DMS53 treated with DMSO at 0.1 percent for 48 hours (cell line): ENCODE data around the gene CD8B.

ENCODE experiments used
- DNase-seq: peaks from one replicate; lab custom pipeline; 2025; ENCODE audit not compliant: unreplicated experiment; lab: John Stamatoyannopoulos, UW

CD8B gene

DNA sequence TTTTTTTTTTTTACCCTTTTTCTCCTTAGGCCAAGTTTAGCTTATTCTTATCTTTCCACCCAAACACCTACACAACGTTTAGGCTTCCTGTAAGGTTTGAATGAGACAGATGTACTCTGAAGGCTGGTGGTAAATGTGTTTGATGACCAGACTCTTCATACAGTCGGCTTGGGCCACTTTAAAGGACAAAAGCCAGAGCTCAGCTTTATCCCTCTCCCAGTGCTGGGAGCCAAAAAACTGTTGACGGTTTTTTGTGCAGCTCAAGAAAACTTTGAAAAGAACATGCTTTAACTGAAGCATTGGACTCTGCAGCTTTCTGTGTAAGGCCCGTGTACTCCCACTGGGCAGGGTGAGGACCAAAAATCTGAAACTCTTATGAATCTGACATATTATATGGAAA, 86.3 kb downstream of the CD8B start:
- no peak for DNase-seq

DNA sequence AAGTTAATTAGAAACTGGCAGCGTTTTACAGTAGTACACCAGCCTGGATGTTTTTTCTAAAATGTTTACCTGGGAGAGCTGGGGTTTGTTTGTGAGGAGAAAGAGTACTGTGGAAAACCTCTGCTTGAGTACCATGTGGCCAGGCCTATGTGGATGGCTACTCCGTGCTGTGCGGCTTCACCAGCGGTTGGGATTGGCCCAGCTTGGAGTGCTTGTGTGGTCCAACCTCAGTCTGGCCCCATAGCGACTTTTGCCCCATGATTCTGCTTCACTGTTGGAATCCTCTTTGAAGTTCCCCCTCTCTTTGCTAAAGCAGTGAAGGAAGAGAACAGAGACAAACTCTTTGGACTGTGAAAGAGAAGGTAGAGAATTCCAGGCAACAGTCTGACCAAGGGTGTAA, 86.8 kb downstream of the CD8B start:
- DNase-seq: no peak

DNA sequence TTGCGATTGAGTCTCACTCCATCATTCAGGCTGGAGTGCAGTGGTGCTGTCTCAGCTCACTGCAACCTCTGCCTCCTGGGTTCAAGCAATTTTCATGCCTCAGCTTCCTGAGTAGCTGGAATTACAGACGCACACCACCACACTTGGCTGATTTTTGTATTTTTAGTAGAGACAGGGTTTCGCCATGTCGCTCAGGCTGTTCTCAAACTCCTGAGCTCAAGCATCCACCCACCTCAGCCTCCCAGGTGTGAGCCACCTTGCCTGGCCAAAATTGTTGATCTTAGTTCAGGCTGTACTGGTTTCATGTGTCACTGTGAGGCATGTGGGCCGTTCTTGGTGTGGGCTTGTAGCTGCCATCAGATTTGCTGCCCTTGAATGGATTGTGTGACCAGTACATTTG, 89.1 kb downstream of the CD8B start:
- no peak for DNase-seq

DNA sequence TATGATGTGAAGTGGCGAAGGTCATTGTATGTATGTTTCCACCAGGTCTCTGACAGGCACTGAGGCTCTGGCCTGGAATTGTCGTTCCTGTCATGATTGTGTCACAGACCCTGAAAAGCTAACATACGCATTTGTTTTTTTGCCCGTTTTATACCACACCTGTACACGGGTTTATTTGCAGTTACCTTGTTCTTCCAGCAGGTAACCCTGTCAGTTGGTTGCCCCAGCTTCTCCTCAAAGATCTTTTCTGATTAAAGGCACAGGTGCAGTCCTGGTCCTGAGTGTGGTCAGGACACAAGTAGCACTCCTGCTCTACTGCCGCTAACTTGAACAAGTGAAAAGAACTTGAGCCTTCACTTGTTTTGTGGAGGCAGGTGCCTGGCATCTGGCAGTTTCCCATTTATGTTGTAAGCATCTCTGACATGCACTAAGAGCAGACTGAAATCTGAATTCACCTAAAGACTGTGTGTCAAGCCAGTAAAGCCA, 90.8 kb downstream of the CD8B start:
- DNase-seq: no peak

DNA sequence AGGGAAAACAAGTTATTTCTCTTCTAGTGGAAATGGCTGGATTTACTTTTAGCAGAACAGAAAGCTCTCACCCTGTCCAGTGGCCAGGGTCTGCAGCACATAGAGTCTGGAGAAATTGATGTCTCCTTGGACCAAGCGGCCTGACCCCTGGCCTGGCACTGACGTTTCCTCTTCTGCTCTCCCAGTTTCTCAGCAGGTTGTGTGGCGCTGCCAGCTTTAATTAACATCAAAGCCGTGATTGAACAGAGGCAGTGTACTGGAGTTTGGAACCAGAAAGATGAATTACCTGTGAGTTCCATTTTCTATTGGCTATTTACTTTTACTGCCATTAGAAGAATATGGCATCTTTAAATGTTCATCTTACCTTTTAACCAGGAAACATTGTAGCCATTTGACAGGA, 91.8 kb downstream of the CD8B start:
- DNase-seq: no peak

DNA sequence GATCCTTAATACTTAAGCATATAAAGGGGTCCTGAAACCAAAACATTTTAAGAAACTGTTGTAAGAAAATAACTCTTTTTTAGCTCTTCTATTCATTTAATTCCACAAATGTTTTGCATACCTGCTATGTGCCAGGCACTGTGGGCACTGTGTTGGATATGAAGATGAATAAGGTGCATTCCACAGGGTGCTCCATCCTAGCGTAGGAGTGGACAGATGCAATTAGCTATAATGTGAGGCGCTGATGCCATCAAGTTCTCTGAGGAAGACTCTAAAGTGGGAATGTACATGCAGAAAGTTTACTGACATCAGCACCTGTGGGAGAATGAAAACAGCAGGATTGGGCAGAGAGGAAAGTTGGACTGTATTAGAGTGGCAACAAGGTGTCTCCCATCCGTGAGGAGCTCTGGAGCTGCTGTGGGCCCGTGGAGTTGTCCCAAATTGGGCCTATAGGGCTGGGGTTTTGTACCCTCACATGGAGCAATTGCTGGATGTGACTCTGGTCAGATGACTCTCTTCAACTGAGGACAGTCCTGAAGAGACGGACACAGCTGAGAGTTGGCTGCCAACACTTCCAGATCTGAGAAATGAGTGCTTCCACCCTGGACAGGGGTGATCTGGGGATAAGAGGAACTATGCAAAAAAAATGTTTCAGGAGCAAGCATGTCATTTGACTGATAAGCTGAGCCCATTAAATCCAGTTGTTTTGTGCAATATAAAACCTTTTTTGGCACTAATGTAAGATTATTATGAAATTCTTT, 93.3 kb downstream of the CD8B start:
- no peak for DNase-seq
